ENCODE results near the gene DCAF15. TPM values are rescaled to one million over a fixed set of nuclear protein-coding genes. Genes with fewer than 3 reads are reported as not detected.

Gene DCAF15
- polyA plus RNA-seq, 3 donors = 2.8 to 116 (median 3.4) TPM

- no peak for DNase-seq
- TF ChIP-seq, protein P1, sequence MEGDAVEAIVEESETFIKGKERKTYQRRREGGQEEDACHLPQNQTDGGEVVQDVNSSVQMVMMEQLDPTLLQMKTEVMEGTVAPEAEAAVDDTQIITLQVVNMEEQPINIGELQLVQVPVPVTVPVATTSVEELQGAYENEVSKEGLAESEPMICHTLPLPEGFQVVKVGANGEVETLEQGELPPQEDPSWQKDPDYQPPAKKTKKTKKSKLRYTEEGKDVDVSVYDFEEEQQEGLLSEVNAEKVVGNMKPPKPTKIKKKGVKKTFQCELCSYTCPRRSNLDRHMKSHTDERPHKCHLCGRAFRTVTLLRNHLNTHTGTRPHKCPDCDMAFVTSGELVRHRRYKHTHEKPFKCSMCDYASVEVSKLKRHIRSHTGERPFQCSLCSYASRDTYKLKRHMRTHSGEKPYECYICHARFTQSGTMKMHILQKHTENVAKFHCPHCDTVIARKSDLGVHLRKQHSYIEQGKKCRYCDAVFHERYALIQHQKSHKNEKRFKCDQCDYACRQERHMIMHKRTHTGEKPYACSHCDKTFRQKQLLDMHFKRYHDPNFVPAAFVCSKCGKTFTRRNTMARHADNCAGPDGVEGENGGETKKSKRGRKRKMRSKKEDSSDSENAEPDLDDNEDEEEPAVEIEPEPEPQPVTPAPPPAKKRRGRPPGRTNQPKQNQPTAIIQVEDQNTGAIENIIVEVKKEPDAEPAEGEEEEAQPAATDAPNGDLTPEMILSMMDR (IDR thresholded peaks at IDR 0.05) = no peak
- no peaks in the 10 kb centered on the region for H3K9me3 ChIP-seq (replicated peaks in 1 of 2; ENCODE audit: control insufficient read depth in 1 of 2, insufficient read depth in 1 of 2, low read length in 2 of 2)
- no peak overlapping the region for H3K27ac ChIP-seq (ENCODE audit: low read depth in 1 of 2, low read length in 2 of 2)
- H3K27me3 Mint-ChIP-seq (ENCODE audit: low read depth in 3 of 3) = no peaks in the 10 kb centered on the region
- H3K4me3 ChIP-seq (replicated peaks in 1 of 3; ENCODE audit: low read depth in 2 of 3, low read length in 3 of 3) = no peak overlapping the region
- no peaks in the 10 kb centered on the region for H3K4me1 ChIP-seq (ENCODE audit: control insufficient read depth in 1 of 2, insufficient read depth in 2 of 2, low read length in 2 of 2)
- H3K36me3 ChIP-seq (replicated peaks in 1 of 2; ENCODE audit: control insufficient read depth in 1 of 2, insufficient read depth in 2 of 2, low read length in 2 of 2) = peaks cover 78 to 95% of the 10 kb centered on the region in 2 donors
- no peak overlapping the region for H3K27ac Mint-ChIP-seq
- H3K27me3 ChIP-seq (ENCODE audit: control insufficient read depth in 2 of 2, insufficient read depth in 2 of 2, low read length in 2 of 2) = no peaks in the 10 kb centered on the region
- no peaks in the 10 kb centered on the region for H3K9me3 Mint-ChIP-seq
- WGBS (ENCODE audit: insufficient coverage) = 97% methylated on average over 42 of the region's 48 CpGs
- intact Hi-C loops (cut with micrococcal nuclease) = no loop called here
- H2AFZ ChIP-seq (ENCODE audit: insufficient read depth, low read depth, low read length, poor library complexity, severe bottlenecking) = no peak overlapping the region
- H3K4me2 ChIP-seq (replicated peaks; ENCODE audit: extremely low read depth, low read length, poor library complexity, severe bottlenecking) = no peak overlapping the region
- H3K4me1 Mint-ChIP-seq = no peaks in the 10 kb centered on the region
- H4K20me1 ChIP-seq (ENCODE audit: insufficient read depth, low read length) = no peaks in the 10 kb centered on the region
- H3K9ac ChIP-seq (ENCODE audit: insufficient read depth, low read length, poor library complexity, severe bottlenecking) = no peak overlapping the region
- peaks cover 41 to 80% of the 10 kb centered on the region in 2 donors for H3K36me3 Mint-ChIP-seq
- H3K4me3 Mint-ChIP-seq = no peak overlapping the region
- H3K79me2 ChIP-seq (ENCODE audit: insufficient read depth, low read length) = no peaks in the 10 kb centered on the region
Measured at GRCh38 chr19:13963603-13964105, 11.3 kb downstream of the DCAF15 start.

- H3K4me3 Mint-ChIP-seq = no peak overlapping the region
- TF ChIP-seq, protein P1 (IDR thresholded peaks at IDR 0.05) = no peak
- no peak overlapping the region for H3K4me3 ChIP-seq (replicated peaks in 1 of 3; ENCODE audit: low read depth in 2 of 3, low read length in 3 of 3)
- H3K4me2 ChIP-seq (replicated peaks; ENCODE audit: extremely low read depth, low read length, poor library complexity, severe bottlenecking) = no peak overlapping the region
- H3K4me1 Mint-ChIP-seq = no peaks in the 10 kb centered on the region
- H3K4me1 ChIP-seq (ENCODE audit: control insufficient read depth in 1 of 2, insufficient read depth in 2 of 2, low read length in 2 of 2) = no peaks in the 10 kb centered on the region
- no peak overlapping the region for H2AFZ ChIP-seq (ENCODE audit: insufficient read depth, low read depth, low read length, poor library complexity, severe bottlenecking)
- H3K36me3 Mint-ChIP-seq = peaks cover 48 to 80% of the 10 kb centered on the region in 2 donors
- H3K27ac Mint-ChIP-seq = peak overlapping the region in 3 of 7 donors; percentile 46 to 80 (median 75)
- H3K9ac ChIP-seq (ENCODE audit: insufficient read depth, low read length, poor library complexity, severe bottlenecking) = no peak overlapping the region
- no peaks in the 10 kb centered on the region for H3K9me3 Mint-ChIP-seq
- peak overlapping the region in 1 of 2 donors; percentile 9 for H3K27ac ChIP-seq (ENCODE audit: low read depth in 1 of 2, low read length in 2 of 2)
- no peak for DNase-seq
- intact Hi-C loops (cut with micrococcal nuclease) = loop anchor here in 1 of 2 donors (5.0 kb wide), 1 partner anchor 38 kb away; no protein-coding TSS in a partner anchor
- no peaks in the 10 kb centered on the region for H4K20me1 ChIP-seq (ENCODE audit: insufficient read depth, low read length)
- no peaks in the 10 kb centered on the region for H3K9me3 ChIP-seq (replicated peaks in 1 of 2; ENCODE audit: control insufficient read depth in 1 of 2, insufficient read depth in 1 of 2, low read length in 2 of 2)
- no peaks in the 10 kb centered on the region for H3K79me2 ChIP-seq (ENCODE audit: insufficient read depth, low read length)
- peaks cover 78 to 95% of the 10 kb centered on the region in 2 donors for H3K36me3 ChIP-seq (replicated peaks in 1 of 2; ENCODE audit: control insufficient read depth in 1 of 2, insufficient read depth in 2 of 2, low read length in 2 of 2)
- no peaks in the 10 kb centered on the region for H3K27me3 ChIP-seq (ENCODE audit: control insufficient read depth in 2 of 2, insufficient read depth in 2 of 2, low read length in 2 of 2)
- no peaks in the 10 kb centered on the region for H3K27me3 Mint-ChIP-seq (ENCODE audit: low read depth in 3 of 3)
- 100% methylated on average over 2 of the region's 5 CpGs for WGBS (ENCODE audit: insufficient coverage)
Measured at GRCh38 chr19:13964776-13965175, 12.5 kb downstream of the DCAF15 start.
